HT1080 (cell line): Measurements from ENCODE around the gene VPS45. TPM values are rescaled to one million over a fixed set of nuclear protein-coding genes. Genes with fewer than 3 reads are reported as not detected.

Experiments
- DNase-seq: peaks from one replicate; pipeline ENCODE4 v3.0.0-alpha.2; 2015; ENCODE audit warnings: low read depth
- total RNA-seq: library from RNA; depleted of rRNA; stranded (reverse); fragments of >200 nt; shearing (Covaris generic); gene quantifications from 2 replicates; pipeline ENCODE4 v1.2.3, GENCODE V29; 2014

Gene VPS45
- total RNA-seq, 1 experiment from 2014 or later = 28.5 TPM

GRCh38 chr1:150069923-150070322, 2.3 kb downstream of the VPS45 start:
- DNase-seq = no peak

- peak; percentile 11 for DNase-seq
Measured at GRCh38 chr1:150072959-150073358, 5.4 kb downstream of the VPS45 start.

GRCh38 chr1:150073516-150073915, 5.9 kb downstream of the VPS45 start:
- DNase-seq = no peak

- DNase-seq = no peak
Measured at GRCh38 chr1:150076066-150076465, 8.5 kb downstream of the VPS45 start.

- no peak for DNase-seq
Measured at GRCh38 chr1:150076985-150077384, 9.4 kb downstream of the VPS45 start.

- DNase-seq = no peak
Measured at GRCh38 chr1:150080784-150081183, 13.2 kb downstream of the VPS45 start.

- DNase-seq = no peak
Measured at GRCh38 chr1:150082494-150082893, 14.9 kb downstream of the VPS45 start.

GRCh38 chr1:150083907-150084306, 16.3 kb downstream of the VPS45 start:
- no peak for DNase-seq

- DNase-seq = no peak
Measured at GRCh38 chr1:150085406-150085805, 17.8 kb downstream of the VPS45 start.

GRCh38 chr1:150087415-150087814, 19.8 kb downstream of the VPS45 start:
- no peak for DNase-seq

GRCh38 chr1:150089846-150090520, 22.4 kb downstream of the VPS45 start:
- DNase-seq = no peak

GRCh38 chr1:150092180-150092791, 24.7 kb downstream of the VPS45 start:
- peak; percentile 21 for DNase-seq

GRCh38 chr1:150093805-150094204, 26.2 kb downstream of the VPS45 start:
- no peak for DNase-seq

- DNase-seq = no peak
Measured at GRCh38 chr1:150094734-150095265, 27.2 kb downstream of the VPS45 start.

- no peak for DNase-seq
Measured at GRCh38 chr1:150102986-150103385, 35.4 kb downstream of the VPS45 start.

GRCh38 chr1:150106341-150106740, 38.8 kb downstream of the VPS45 start:
- no peak for DNase-seq

- no peak for DNase-seq
Measured at GRCh38 chr1:150109586-150109985, 42.0 kb downstream of the VPS45 start.

- DNase-seq = no peak
Measured at GRCh38 chr1:150110116-150110515, 42.5 kb downstream of the VPS45 start.

- no peak for DNase-seq
Measured at GRCh38 chr1:150111670-150112069, 44.1 kb downstream of the VPS45 start.

- DNase-seq = no peak
Measured at GRCh38 chr1:150115121-150115520, 47.5 kb downstream of the VPS45 start.

GRCh38 chr1:150118716-150119115, 51.1 kb downstream of the VPS45 start:
- DNase-seq = no peak

GRCh38 chr1:150121236-150121862, 53.8 kb downstream of the VPS45 start:
- DNase-seq = no peak

- no peak for DNase-seq
Measured at GRCh38 chr1:150126811-150127210, 59.2 kb downstream of the VPS45 start.
